OCI-LY1 (cell line): ENCODE data around the gene ABHD17A.

ENCODE experiments used
- H2AFZ ChIP-seq: fragments of 200-600 bp; sonication (generic), shearing (Covaris generic); 2 replicates; pipeline ENCODE4 v1.6.0; 2014; ENCODE audit warnings: antibody characterized with exemption, mild to moderate bottlenecking, low read length
- H3F3A ChIP-seq: fragments of 200-600 bp; sonication (generic), shearing (Covaris generic); 2 replicates; pipeline ENCODE4 v1.6.0; 2014; ENCODE audit warnings: mild to moderate bottlenecking, antibody characterized with exemption, low read length, moderate library complexity; ENCODE audit not compliant: insufficient read depth
- H3K27ac ChIP-seq: fragments of 200-600 bp; sonication (generic); 2 replicates; pipeline ENCODE4 v1.5.1; 2014; ENCODE audit warnings: low read length, mixed run types, mild to moderate bottlenecking, low read depth; ENCODE audit not compliant: poor library complexity, severe bottlenecking
- H3K27me3 ChIP-seq: fragments of 200-600 bp; sonication (generic); 2 replicates; pipeline ENCODE4 v1.6.0; 2014; ENCODE audit warnings: antibody characterized with exemption, mild to moderate bottlenecking, low read length, moderate library complexity; ENCODE audit not compliant: insufficient read depth
- H3K36me3 ChIP-seq: fragments of 200-600 bp; sonication (generic); 2 replicates; pipeline ENCODE4 v1.6.1; 2014; ENCODE audit warnings: mild to moderate bottlenecking, antibody characterized with exemption, low read length, moderate library complexity, mixed read lengths; ENCODE audit not compliant: insufficient read depth
- H3K4me1 ChIP-seq: fragments of 200-600 bp; sonication (generic); 2 replicates; pipeline ENCODE4 v1.5.1; 2014; ENCODE audit warnings: mild to moderate bottlenecking, low read length, moderate library complexity; ENCODE audit not compliant: insufficient read depth, severe bottlenecking
- H3K4me2 ChIP-seq: fragments of 200-600 bp; sonication (generic), shearing (Covaris generic); 2 replicates; pipeline ENCODE4 v1.6.1; 2014; ENCODE audit warnings: low read length
- H3K4me3 ChIP-seq: fragments of 200-600 bp; sonication (generic); 2 replicates; pipeline ENCODE4 v1.5.1; 2014; ENCODE audit warnings: low read length, low read depth, mild to moderate bottlenecking, mixed read lengths; ENCODE audit not compliant: poor library complexity, severe bottlenecking
- H3K79me2 ChIP-seq: fragments of 200-600 bp; shearing (Covaris generic); 2 replicates; pipeline ENCODE4 v1.6.1; 2016; ENCODE audit warnings: mixed run types, low read length, mixed read lengths; ENCODE audit not compliant: insufficient read depth
- H3K9ac ChIP-seq: fragments of 200-600 bp; sonication (generic), shearing (Covaris generic); 2 replicates; pipeline ENCODE4 v1.6.1; 2014; ENCODE audit warnings: mild to moderate bottlenecking, low read length, mixed read lengths
- H3K9me2 ChIP-seq: fragments of 200-600 bp; sonication (generic), shearing (Covaris generic); 2 replicates; pipeline ENCODE4 v1.6.1; 2014; ENCODE audit warnings: low read depth, mild to moderate bottlenecking, low read length, mixed read lengths
- H3K9me3 ChIP-seq: fragments of 200-600 bp; shearing (Covaris generic); 2 replicates; pipeline ENCODE4 v1.6.1; 2014; ENCODE audit warnings: low read length, mixed read lengths
- H4K20me1 ChIP-seq: fragments of 200-600 bp; sonication (generic), shearing (Covaris generic); 2 replicates; pipeline ENCODE4 v1.6.0; 2016; ENCODE audit warnings: mild to moderate bottlenecking, low read length; ENCODE audit not compliant: insufficient read depth
- CTCF ChIP-seq: fragments of 200-600 bp; sonication (generic), shearing (Covaris generic); IDR thresholded peaks from 2 replicates; pipeline ENCODE4 v1.5.1; 2017; ENCODE audit warnings: mild to moderate bottlenecking, antibody characterized with exemption, low read length, moderate library complexity, mixed read lengths
- EZH2 ChIP-seq: fragments of 200-600 bp; sonication (generic), shearing (Covaris generic); IDR thresholded peaks from 2 replicates; pipeline ENCODE4 v1.8.0; 2017; ENCODE audit warnings: borderline replicate concordance, mixed run types, mild to moderate bottlenecking, antibody characterized with exemption, low read length, moderate library complexity, mixed read lengths

Gene ABHD17A

DNA sequence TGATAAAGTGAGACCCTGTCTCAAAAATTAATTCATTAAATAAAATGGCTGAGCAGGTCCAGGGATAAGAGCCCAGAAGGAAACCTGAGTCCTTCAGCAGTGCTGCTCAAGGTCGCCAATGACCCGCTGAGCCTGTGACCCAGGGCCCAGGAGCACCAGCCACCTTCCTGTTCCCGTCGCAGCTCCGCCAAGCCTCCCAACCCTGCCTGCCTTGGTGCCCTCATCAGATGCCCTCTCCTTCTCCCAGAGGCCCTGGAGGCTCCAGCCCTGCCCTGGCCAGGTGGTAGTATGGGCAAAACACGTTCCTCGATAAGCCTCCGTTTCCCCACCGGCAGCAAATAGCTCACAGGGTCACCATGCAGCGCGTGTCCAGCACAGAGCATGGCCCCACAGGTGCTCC, 39.7 kb downstream of the ABHD17A start:
- Histone ChIP-seq H3K4me2 (no peak overlapping the region), H3F3A (no peaks in the 10 kb centered on the region), H3K79me2 (peaks cover 49% of the 10 kb centered on the region), H3K27me3 (no peaks in the 10 kb centered on the region), H3K36me3 (peaks cover 8% of the 10 kb centered on the region; the same call in 1 of the 2 replicates), H3K9ac (no peak overlapping the region), H3K9me2 (no peaks in the 10 kb centered on the region), H3K4me1 (peaks cover 50% of the 10 kb centered on the region), H3K4me3 (no peak overlapping the region), H3K27ac (no peak overlapping the region), H4K20me1 (no peaks in the 10 kb centered on the region), H3K9me3 (no peaks in the 10 kb centered on the region), H2AFZ (no peak overlapping the region)
- TF ChIP-seq CTCF = no peak
- TF ChIP-seq EZH2 = no peak

GRCh38 chr19:1845125-1845515, 40.2 kb downstream of the ABHD17A start:
- Histone ChIP-seq H4K20me1 (no peaks in the 10 kb centered on the region), H3K9me3 (no peaks in the 10 kb centered on the region), H3K27ac (no peak overlapping the region), H3K79me2 (peaks cover 50% of the 10 kb centered on the region), H3K27me3 (no peaks in the 10 kb centered on the region), H3K4me1 (peaks cover 50% of the 10 kb centered on the region), H3F3A (no peaks in the 10 kb centered on the region), H3K9me2 (no peaks in the 10 kb centered on the region), H3K4me3 (no peak overlapping the region), H3K4me2 (no peak overlapping the region), H3K9ac (no peak overlapping the region), H3K36me3 (peaks cover 8% of the 10 kb centered on the region; the same call in 1 of the 2 replicates), H2AFZ (no peak overlapping the region)
- TF ChIP-seq CTCF (no peak), EZH2 (no peak)

- Histone ChIP-seq H2AFZ (no peak overlapping the region), H4K20me1 (no peaks in the 10 kb centered on the region), H3K36me3 (peaks cover 8% of the 10 kb centered on the region; the same call in 1 of the 2 replicates), H3K27me3 (no peaks in the 10 kb centered on the region), H3K9me3 (no peaks in the 10 kb centered on the region), H3K4me1 (peaks cover 50% of the 10 kb centered on the region), H3F3A (no peaks in the 10 kb centered on the region), H3K9me2 (no peaks in the 10 kb centered on the region), H3K9ac (no peak overlapping the region), H3K4me3 (no peak overlapping the region), H3K79me2 (peaks cover 50% of the 10 kb centered on the region), H3K27ac (no peak overlapping the region), H3K4me2 (no peak overlapping the region)
- TF ChIP-seq CTCF (no peak), EZH2 (no peak)
These were observed 40.7 kb downstream of the ABHD17A start for GRCh38 chr19:1844513-1845124.
